GM19238 (cell line): ENCODE results near the gene SMIM5.
A peak's percentile ranks its signal among the peaks of the same experiment; 100 is the strongest.

Experiments used
- DNase-seq: peaks from one replicate; pipeline ENCODE4 v3.0.0; 2011; ENCODE audit warnings: low spot score; ENCODE audit not compliant: insufficient read length

The SMIM5 gene

DNA sequence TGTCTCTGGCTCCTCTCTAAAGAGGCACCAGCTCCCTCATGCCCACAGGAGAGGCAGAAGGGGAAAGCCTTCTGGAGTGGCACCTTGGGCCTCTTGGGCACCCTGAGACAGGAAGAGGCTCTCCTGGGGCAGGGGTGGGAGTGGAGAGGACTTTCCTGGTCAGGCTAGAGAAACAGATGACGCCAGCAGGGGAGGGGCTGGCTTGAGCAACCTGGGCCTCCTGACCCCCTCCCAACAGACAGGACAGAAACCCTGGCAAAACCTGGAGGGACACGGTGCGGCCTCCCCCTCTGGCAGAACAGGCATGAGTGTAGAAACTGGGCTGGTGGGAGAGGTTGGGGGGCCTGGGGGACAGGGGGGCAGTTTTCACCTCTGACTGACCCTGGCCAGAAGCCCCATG lies 6.1 kb downstream of the SMIM5 start:
- DNase-seq = no peak

DNA sequence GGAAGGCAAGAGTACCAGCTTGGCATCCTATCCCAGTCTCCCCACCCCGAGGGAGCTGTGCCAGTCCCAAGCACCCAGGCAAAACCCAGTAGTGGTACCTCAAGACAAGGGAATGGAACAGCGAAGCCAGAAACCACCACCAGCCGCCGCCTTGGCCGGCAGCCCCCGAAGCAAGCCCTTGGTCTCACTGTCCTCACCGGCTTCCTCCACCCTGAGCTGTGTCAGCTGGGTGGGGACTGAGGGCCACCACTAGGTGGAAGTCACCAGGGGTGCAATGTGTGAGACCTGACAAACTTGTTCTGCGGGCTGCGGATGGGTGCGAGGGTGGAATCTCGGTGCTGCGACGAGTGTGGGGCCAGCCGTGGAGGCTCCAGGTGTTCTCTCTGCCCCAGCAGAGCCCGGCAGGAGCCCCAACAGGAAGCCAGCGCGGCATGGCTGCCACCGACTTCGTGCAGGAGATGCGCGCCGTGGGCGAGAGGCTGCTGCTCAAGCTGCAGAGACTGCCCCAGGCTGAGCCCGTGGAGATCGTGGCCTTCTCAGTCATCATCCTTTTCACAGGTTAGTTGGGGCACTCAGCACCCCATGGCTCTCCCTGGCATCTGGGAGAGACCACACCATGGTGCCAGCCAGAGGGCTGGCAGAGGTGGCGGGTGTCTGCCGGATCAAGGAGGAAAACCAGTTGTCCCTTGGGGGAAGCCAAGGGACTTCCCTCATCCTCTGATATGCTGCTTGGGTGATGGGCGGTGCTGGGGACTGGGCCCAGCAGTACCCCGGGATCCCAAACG lies 6.7 kb downstream of the SMIM5 start:
- no peak for DNase-seq

DNA sequence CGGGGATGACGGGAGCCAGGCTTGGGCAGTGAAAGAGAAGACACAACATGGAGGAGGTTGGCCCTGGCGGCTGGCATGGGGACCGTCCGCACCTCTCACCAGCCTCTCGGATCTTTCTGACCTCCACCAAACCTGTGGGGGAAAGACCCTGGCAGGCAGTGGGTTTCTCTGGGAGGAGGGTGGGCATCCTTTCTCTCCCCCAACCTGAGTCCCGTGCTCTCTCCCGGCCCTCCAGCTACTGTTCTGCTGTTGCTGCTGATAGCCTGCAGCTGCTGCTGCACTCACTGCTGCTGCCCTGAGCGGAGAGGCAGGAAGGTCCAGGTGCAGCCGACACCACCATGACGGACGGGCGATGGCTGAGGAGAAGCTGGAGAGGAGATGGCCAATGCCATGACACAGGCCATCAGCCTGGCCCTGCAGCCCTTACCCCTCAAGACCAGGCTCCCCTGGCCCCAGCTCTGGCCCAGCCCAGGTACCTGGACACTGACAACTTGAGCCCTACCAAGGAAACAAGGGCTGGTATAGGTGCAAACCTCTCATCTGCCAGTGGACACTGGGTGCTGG lies 7.4 kb downstream of the SMIM5 start:
- DNase-seq = no peak

DNA sequence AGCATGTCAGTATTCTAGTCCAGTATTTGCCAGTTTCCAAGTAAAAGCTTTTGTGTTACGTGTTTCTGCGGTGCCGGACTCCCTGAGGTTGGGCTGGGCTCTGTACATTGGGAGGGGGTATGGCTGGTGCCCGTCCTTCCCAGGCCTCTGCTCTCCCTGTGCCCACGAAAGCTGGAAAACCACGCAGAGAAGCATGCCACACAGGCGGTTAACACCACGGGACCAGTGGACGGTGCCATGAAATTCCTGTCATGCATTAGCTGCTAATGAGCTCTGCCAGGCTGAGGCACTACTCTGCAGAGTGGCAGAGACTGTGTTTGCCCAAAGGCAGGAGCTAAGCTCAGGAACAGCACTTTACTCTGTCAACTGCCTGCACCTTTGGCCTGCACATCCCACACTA lies 8.1 kb downstream of the SMIM5 start:
- DNase-seq = no peak

DNA sequence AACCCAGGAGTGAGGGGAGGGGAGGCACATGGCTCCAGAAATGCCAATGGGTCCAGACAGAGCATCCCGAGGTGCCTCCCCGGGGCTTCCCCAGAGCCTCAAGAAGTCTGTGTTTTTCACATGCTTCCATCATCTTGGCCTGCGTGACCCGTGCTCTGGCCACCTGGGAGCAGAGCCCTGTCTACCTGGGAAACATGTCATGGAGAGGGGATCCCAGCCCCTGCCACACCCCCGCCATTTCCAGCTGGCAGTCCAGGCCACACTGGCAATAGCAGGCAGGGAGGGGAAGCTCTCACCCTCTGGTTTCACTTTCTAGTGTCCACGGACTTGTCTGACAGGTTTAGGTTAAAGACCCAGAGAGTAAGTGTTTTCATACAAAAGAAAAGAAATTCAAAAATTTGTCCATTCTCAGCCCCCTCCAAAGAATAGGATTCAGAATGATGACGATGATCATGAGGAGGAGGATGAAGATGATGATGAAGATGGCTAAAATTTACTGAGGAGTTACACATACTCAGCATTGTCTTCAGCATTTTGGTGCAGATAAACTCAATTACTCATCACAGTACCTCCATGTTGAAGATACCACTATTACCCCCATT lies 9.0 kb downstream of the SMIM5 start:
- peak; percentile 19 for DNase-seq

DNA sequence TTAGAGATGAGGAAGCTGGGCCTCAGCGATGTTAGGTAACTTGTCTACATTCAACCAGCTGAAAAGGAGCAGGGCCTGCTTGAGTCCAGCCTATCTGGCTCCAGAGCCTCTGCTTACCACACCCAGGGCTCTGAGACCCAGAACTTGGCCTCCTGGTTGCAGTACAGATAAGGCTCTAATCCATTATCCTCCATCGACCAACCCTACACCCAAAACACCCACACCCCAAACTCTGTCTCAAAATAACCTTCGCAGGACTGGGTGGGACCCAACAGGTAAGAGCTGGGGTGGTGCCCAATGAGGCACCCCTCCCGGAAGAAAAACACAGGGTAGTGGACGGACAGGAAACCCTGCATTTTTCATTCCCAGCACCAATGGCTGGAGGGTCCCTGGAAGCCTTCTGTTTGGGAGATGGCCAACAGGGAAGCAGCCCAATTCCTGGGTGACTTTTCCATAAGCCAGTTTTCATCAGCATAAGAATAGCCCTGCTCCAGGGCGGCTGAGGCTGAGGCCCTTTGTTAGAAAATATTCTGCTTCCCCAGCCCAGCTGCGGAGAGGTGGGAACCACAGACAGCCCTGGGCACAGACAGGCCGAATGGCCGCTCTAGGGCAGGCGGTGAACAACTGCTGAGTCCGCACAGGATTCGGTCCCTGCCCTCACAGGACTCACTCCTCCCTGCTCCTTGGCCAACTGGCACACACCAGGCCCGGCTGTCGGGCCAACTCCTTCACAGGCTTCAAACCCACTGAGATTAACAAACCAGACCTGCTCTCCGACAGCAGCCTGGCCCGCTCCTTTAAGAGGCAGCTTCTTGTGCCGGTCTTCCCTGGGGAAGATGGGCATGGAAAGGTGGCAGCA lies 9.8 kb downstream of the SMIM5 start:
- no peak for DNase-seq

DNA sequence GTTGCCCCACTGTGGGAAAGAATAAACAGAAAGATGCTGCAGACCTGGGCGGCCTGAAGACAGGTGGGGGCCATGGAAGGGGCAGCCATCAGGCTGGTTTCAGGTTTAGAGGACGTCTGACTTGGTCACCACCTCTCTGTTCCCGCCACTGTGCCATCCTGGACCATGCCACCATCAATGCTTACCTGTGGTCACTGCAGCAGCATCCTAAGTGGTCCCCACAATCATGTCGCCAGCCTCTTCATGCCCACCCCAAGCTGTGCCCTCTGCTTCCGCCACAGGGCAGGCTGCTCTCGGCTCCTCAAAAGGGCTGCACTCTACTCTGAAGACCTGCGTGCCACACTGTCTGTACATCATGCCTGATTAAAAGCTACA lies 10.4 kb downstream of the SMIM5 start:
- no peak for DNase-seq

DNA sequence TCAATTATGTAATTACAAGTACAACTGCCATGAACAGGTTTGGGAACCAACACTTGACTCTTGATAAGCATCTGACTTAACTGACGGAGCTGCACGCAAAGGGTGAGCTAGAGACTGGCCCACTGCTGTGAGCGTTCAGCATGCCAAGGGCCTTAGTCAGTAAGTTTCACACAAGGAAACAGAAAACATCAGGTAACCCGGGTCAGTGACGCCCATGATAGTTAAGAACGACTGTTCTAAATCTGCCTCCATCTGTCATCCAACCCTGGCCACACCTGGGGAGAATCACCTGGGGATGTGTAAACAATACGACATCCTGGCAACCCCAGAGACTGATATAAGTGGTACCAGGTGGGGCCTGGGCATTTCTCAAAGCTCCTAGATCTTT lies 12.3 kb downstream of the SMIM5 start:
- DNase-seq = no peak

DNA sequence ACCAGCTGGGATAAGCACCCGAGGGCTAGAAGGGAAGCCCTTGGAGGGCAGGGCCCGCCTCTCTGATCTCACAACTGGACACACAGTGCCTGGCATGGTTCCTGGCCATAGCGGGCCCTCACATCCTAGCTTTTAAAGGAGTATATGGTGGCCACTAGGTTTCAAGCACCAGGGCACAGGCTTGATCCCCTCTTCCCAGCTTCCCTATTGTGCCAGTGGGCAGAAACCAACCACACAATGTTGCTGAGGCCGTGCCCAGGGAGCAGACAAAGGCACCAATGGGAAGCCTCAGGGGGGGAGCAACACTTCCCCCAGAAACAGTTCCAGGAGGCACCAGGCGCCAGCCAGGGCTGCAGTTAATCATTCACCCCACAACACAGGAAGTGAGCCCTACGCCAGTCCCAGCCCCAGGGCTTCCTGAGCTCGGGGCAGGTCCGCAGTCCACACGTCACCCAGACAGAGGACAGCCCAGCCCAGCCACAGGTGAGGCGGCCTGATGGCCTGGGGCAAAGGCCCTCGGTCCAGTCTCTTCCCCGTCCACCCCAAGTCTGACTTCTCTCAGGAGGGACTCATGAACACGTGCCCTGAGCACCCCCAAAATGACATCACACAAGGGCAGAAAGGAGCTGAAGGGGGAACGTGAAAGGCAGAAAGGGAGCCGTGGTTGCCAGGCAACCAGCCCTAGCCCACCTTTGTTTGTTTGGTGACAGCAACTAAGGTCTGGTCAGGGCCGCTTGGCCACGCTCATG lies 12.8 kb downstream of the SMIM5 start:
- DNase-seq = peak; percentile 93

DNA sequence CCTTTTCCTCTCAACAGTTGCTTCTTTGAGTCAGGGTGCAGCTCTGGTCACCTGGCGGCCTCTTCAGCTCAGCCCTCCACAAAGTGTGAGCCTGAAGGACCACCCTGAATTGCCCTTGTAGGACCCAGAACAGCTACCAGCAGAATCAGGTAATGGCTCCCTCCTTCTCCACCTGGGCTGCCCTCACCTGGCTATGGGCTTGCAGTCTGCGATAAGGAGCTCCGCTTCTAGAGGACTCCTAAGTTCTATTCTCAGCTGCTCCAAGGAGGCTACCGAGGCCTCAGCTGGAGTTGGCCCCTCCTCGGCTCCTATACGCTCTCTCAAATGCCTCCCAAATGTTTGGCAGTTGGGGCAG lies 13.4 kb downstream of the SMIM5 start:
- DNase-seq = no peak

DNA sequence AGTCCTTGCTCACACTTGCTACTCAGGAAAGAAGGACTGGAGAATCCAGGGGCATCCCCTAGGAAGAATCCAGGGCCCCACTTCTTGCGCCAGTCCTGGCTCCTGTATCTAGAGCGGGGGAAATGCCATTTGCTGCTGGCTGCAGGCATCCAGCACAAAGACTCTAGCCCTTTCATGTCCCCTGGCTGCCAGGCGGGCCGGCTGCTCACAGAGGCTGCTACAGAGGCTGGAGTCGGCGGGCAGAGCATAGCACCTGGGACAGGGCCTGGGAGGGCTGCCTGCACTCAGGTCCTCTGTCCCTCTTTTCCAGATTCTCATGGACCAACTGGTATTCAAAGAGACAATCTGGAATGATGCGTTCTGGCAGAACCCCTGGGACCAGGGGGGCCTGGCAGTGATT lies 13.8 kb downstream of the SMIM5 start:
- DNase-seq = no peak

DNA sequence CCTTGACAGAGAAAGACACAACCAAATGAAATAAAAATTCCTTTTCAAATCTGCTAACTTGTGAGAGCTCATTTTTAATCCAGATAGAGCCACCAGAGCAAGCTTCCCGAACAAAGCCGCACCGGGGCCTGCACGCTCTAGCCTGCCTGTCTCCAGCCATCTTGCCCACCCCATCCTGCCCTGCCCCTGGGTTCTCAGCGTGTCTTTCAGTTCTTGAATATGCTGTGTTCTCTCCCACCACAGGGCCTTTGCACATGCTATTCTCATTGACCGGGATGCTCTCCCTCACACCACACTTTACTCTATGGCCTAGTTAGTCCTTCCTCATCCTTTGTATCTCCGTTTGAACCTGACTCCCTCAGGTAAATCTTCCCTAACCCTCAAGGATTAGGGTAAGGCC lies 14.7 kb downstream of the SMIM5 start:
- no peak for DNase-seq

DNA sequence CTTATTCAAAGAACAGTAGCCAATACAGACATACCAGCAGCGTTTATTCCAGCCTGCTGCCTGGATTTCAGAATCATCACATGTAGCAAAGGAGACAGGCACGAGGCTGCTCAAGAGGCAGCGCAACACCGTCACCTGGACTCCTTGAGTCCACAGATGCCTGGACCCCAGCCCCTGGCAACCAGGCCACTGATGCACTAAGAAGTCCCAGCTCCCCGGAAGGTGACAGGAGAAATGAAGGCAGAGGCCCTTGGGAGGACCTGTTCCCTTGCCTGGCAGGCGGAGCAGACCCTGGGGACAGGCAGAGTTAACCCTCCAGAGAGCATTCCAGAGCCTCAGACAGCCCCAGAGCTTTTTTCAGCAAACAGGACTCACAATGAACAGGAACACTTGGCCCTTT lies 16.5 kb downstream of the SMIM5 start:
- DNase-seq = no peak

DNA sequence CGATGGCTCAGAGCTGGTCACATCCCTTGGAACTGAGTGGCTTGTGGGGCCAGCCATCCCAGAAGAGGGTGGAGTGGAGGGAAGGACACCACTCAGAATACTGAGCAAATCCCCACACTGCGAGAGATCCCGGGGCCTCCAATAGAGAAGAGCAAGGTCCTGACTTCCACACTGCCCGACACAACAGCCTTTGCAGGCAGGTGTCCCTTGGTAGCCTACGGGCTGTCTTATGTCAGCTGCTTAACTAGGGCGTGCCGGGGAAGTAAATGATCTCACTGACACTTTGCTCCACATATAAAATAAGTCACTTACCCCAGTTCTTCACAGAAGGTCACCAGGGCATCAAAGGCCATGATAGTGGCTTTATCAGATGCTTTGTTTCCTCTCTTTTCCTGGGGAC lies 17.6 kb downstream of the SMIM5 start:
- no peak for DNase-seq

DNA sequence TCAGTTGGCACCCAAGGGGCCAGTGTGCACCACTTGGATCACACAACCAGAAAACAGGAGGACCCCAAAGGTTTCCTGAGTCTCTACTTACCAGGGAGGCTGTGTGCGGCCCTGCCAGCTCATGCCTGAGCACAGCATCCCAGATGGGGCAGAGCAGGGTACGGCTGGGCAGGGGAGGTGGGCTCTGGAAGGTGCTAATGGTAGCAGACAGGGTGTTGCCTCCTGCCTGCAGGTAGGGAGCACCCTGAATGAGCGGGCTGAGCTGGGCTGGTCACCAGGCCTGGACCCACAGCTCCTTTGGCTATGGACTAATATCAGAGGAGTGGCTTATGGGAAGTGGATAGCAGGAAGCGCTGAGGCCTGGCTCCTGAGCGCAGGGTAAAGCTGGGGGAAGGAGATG lies 19.1 kb downstream of the SMIM5 start:
- DNase-seq = no peak

DNA sequence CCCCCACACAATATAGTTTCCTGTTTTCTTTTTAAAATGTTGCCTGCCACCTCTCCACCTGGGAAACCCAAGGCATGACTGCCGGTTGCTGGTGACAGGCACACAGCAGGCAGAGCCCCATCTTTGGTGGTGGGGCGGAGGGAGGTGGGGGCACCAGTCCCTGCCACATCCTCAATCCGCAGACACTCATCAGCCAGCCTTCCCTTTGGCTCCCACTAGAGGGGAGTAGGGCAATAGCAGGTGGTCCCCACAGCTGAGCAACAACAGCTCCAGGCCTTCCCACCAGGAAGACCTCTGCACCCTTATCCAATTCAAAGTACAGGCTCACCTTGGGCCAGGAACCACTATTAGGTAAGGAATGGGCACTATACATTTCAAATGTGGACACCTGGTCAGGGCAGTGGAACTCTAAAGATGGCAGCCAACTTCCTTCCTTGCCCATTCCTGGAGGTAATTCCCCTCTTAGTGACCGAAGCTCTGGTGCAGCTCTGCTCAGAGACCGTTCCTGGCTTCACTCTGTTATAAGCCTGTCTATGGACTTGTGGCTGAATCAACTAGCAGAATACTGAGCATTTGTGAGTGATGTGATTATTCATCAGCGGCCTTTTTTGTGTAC lies 19.8 kb downstream of the SMIM5 start:
- DNase-seq = peak; percentile 63

DNA sequence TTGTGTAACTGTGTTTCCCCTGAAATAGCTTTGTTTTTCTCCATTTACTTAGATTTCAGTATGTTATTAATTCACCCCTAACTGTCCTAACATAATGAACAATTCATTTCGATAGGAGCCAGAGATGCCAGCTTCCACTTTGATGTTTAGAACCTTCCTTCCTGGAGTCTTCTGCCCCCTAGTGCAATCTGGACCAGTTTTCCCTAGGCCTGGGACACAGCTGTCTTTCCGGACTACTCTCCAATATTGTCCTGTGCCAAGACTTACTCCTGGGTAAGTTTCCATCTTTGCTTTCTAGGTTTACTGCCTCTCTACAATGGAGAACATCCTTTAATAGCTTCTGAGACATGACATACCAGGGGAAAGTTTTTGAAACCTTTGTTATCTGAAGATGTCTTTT lies 20.9 kb downstream of the SMIM5 start:
- DNase-seq = no peak

DNA sequence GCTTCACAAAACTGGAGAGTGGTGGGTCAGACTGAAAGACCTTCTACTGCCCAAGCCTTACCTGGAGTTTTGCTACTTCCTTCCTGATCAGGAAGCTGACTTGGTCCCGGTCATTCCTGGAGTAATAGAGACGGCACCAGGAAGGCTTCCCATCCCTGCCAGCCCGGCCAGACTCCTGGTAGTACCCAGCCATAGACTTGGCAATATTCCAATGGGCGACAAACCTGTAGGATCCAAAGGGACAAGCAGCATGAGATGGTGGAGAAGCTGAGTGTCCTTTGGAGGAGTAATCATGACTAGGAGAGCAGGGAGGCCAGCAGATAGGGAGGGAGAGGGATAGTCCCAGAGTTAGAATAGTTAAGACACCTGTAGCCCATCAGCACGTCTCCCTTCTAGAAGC lies 25.0 kb downstream of the SMIM5 start:
- no peak for DNase-seq

DNA sequence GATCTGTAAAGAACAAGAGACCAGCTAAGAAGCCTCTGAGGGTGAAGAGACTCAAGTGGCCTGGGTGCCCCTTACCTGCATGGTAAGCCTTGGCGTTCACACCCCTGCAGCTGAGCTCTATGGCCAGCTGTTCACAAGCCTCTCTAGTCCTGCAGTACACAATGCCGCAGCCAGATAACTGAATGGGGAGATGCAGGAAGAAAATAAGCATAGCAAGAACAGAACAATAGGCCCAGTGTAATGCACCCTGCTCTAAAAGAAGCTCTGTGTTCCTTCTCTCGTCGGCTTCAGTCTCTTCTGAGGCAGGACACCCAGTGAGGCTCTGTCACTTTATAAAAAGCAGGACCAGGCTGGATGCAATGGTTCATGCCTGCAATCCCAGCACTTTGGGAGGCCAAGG lies 28.3 kb downstream of the SMIM5 start:
- DNase-seq = no peak

DNA sequence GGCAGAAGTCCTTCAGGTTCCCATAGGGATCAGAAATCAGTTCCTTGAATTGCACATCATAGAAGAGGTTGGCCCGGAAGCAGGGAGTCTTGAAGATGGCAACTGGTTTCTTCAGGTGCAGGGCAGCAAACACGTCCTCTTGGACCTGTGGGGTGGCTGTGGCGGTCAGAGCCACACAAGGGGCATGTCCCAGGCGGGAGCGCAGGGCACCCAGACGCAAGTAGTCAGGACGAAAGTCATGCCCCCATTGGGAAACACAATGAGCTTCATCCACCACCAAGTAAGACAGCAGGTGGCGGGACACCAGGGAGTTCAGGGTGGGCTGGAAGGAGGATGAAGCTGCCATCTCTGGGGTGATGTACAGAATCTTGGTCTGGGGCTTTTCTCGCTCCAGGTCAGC lies 29.3 kb downstream of the SMIM5 start:
- no peak for DNase-seq

DNA sequence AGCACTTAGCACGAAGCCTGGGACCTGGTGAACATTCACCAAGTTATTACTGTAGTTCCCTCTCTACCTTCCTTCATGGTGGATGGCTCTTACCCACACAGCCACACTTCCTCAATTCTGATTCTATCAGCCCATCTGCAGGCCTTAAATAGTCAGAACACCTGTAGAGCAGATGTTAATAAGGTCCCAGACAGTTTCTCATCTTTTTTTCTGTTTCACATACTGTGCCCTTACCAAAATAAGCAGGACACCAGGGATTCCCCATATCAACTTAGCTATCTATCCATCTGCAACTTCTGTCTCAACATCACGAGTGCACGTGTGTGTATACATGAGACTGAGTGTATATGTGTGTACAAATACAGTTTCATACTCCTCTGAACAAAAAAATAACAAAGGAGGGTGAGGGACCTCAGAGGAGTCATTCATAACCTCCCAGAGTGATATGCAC lies 30.9 kb downstream of the SMIM5 start:
- DNase-seq = no peak
